MM.1S (cell line): Measurements from ENCODE around the gene CREB5.

Experiments used
- DNase-seq: peaks from one replicate; pipeline ENCODE4 v3.0.0-alpha.2; 2015
- H2AFZ ChIP-seq: fragments of 300-600 bp; sonication (generic); 2 replicates; pipeline ENCODE4 v1.6.0; 2016; ENCODE audit warnings: antibody characterized with exemption, low read length
- H3F3A ChIP-seq: fragments of 300-600 bp; sonication (generic); 2 replicates; pipeline ENCODE4 v1.6.1; 2016; ENCODE audit warnings: mild to moderate bottlenecking, antibody characterized with exemption, low read length, moderate library complexity, mixed read lengths; ENCODE audit not compliant: insufficient read depth
- H3K27ac ChIP-seq: fragments of 300-600 bp; sonication (generic); 2 replicates; pipeline ENCODE4 v1.5.1; 2016; ENCODE audit warnings: mild to moderate bottlenecking, low read length
- H3K27me3 ChIP-seq: fragments of 300-600 bp; sonication (generic); replicated peaks from 2 replicates; pipeline ENCODE4 v1.6.0; 2016; ENCODE audit warnings: low read length; ENCODE audit not compliant: insufficient read depth
- H3K36me3 ChIP-seq: fragments of 300-600 bp; sonication (generic); replicated peaks from 2 replicates; pipeline ENCODE4 v1.6.1; 2016; ENCODE audit warnings: mild to moderate bottlenecking, low read length, mixed read lengths; ENCODE audit not compliant: insufficient read depth
- H3K4me1 ChIP-seq: fragments of 300-600 bp; sonication (generic); 2 replicates; pipeline ENCODE4 v1.6.1; 2016; ENCODE audit warnings: low read length, mixed read lengths
- H3K4me2 ChIP-seq: fragments of 300-600 bp; sonication (generic); 2 replicates; pipeline ENCODE4 v1.6.0; 2016; ENCODE audit warnings: low read depth, low read length
- H3K4me3 ChIP-seq: fragments of 300-600 bp; sonication (generic); 2 replicates; pipeline ENCODE4 v1.5.1; 2016; ENCODE audit warnings: low read length, mixed read lengths
- H3K79me2 ChIP-seq: fragments of 300-600 bp; sonication (generic); 2 replicates; pipeline ENCODE4 v1.6.1; 2016; ENCODE audit warnings: mixed run types, low read length, mixed read lengths
- H3K9ac ChIP-seq: fragments of 300-600 bp; sonication (generic); 2 replicates; pipeline ENCODE4 v1.6.1; 2016; ENCODE audit warnings: low read length, mixed read lengths
- H3K9me2 ChIP-seq: fragments of 300-600 bp; sonication (generic); replicated peaks from 2 replicates; pipeline ENCODE4 v1.6.1; 2016; ENCODE audit warnings: mild to moderate bottlenecking, low read length, mixed read lengths; ENCODE audit not compliant: insufficient read depth
- H3K9me3 ChIP-seq: fragments of 300-600 bp; sonication (generic); replicated peaks from 2 replicates; pipeline ENCODE4 v1.6.1; 2016; ENCODE audit warnings: mild to moderate bottlenecking, low read length, mixed read lengths; ENCODE audit not compliant: insufficient read depth
- H4K20me1 ChIP-seq: fragments of 300-600 bp; sonication (generic); 2 replicates; pipeline ENCODE4 v1.6.1; 2016; ENCODE audit warnings: mild to moderate bottlenecking, low read length, moderate library complexity, mixed read lengths; ENCODE audit not compliant: insufficient read depth
- EZH2 ChIP-seq: fragments of 300-600 bp; sonication (generic); optimal IDR thresholded peaks from 2 replicates; pipeline ENCODE3; 2017; ENCODE audit warnings: low read depth, mild to moderate bottlenecking, antibody characterized with exemption, low read length, mixed read lengths
- EZH2phosphoT487 ChIP-seq: fragments of 300-600 bp; sonication (generic); IDR thresholded peaks from 2 replicates; pipeline ENCODE4 v1.6.1; 2018; ENCODE audit warnings: antibody characterized with exemption, low read length
- TF ChIP-seq, protein P1 (sequence below): fragments of 300-600 bp; sonication (generic); IDR thresholded peaks from 2 replicates; pipeline ENCODE4 v1.5.1; 2016; ENCODE audit warnings: antibody characterized with exemption, low read length, mixed read lengths

The CREB5 gene

DNA sequence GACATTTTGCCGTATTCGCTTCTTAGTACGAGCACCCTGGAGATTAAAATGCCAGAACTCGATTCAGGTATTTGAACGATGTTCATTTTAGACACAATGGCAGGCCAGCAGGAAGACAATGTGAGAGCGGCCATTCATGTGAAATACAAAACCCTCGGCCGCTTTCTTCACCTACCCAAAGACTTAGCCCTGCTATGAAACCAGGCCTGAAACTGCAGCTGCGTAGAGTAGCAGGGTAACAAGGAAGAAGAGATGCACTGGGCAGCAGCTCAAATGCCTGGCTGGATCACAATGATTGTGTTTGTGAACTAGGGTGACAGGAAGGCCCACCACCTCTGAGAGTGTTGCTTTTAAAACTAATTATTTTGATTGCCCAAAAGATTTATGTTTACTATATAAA lies 311.0 kb downstream of the CREB5 start:
- Histone ChIP-seq H3K36me3 (no peaks in the 10 kb centered on the region), H4K20me1 (no peaks in the 10 kb centered on the region), H2AFZ (no peak overlapping the region), H3K9me2 (no peaks in the 10 kb centered on the region), H3K4me1 (0 out of 2 replicates have a peak, but pooled peaks cover 6% of the 10 kb centered on the region), H3K4me3 (no peak overlapping the region), H3K27me3 (no peaks in the 10 kb centered on the region), H3K9me3 (no peaks in the 10 kb centered on the region), H3K27ac (no peak overlapping the region), H3K9ac (no peak overlapping the region), H3K4me2 (no peak overlapping the region), H3K79me2 (no peaks in the 10 kb centered on the region), H3F3A (no peaks in the 10 kb centered on the region)
- no peak for DNase-seq
- TF ChIP-seq EZH2 (no peak), EZH2phosphoT487 (no peak)
- TF ChIP-seq, protein P1, sequence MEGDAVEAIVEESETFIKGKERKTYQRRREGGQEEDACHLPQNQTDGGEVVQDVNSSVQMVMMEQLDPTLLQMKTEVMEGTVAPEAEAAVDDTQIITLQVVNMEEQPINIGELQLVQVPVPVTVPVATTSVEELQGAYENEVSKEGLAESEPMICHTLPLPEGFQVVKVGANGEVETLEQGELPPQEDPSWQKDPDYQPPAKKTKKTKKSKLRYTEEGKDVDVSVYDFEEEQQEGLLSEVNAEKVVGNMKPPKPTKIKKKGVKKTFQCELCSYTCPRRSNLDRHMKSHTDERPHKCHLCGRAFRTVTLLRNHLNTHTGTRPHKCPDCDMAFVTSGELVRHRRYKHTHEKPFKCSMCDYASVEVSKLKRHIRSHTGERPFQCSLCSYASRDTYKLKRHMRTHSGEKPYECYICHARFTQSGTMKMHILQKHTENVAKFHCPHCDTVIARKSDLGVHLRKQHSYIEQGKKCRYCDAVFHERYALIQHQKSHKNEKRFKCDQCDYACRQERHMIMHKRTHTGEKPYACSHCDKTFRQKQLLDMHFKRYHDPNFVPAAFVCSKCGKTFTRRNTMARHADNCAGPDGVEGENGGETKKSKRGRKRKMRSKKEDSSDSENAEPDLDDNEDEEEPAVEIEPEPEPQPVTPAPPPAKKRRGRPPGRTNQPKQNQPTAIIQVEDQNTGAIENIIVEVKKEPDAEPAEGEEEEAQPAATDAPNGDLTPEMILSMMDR: no peak

DNA sequence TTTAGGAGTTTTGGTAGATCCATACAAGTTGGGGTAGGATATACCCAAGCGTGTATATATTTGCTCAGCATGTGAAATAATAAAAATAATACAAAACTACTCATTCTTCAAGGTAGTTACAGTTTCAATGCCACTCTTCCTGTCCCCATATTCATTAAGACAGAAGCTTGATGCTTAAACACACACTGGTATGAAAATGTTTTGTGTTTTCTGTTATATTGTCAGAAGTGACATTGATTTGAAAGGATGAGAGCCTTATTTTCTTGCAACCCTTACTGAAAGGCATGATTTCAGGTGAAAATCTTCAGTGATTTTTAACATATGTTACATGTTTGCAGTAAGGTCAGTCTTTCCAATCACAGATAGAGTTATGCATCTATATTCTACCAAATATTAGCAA lies 312.2 kb downstream of the CREB5 start:
- Histone ChIP-seq H3K36me3 (no peaks in the 10 kb centered on the region), H3K4me1 (0 out of 2 replicates have a peak, but pooled peaks cover 6% of the 10 kb centered on the region), H3K27ac (no peak overlapping the region), H3K9ac (no peak overlapping the region), H3K4me3 (no peak overlapping the region), H3K4me2 (no peak overlapping the region), H4K20me1 (no peaks in the 10 kb centered on the region), H3K79me2 (no peaks in the 10 kb centered on the region), H3K27me3 (no peaks in the 10 kb centered on the region), H3K9me3 (no peaks in the 10 kb centered on the region), H3K9me2 (no peaks in the 10 kb centered on the region; the same call in 1 of the 2 replicates), H2AFZ (no peak overlapping the region), H3F3A (no peaks in the 10 kb centered on the region)
- no peak for TF ChIP-seq EZH2phosphoT487
- TF ChIP-seq EZH2: no peak
- TF ChIP-seq, protein P1: no peak
- no peak for DNase-seq

DNA sequence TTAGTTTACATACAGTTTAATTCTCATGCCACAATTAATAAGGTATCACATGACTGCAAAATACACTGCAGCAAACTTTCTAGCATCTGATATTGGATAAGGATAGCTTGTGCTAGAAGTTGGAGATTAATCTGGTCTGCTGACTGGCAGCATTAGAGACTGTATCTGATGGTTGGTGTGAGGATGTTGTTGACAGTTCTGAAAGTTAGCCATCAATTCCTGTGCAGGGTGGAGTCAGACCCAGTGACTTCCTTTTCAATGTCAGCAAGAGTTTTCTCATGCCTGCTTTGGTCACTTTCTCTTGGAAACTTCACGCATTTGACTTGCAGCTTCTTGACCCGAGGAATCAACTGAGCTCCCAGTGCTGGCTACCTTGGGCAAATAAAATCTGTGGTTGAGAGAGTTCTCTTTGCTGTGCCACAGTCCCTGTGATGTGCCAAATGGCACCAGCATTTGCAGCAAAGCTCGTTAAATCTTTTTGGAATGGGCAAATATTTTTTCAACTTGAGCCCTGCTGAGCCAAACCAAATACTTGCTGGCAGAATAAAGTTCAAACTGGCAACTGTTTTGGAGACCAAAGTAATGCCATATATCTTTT lies 312.8 kb downstream of the CREB5 start:
- H3K9ac ChIP-seq: no peak overlapping the region
- DNase-seq: peak; percentile 23
- H3F3A ChIP-seq: no peaks in the 10 kb centered on the region
- H4K20me1 ChIP-seq: no peaks in the 10 kb centered on the region
- TF ChIP-seq, protein P1: no peak
- TF ChIP-seq EZH2 (no peak), EZH2phosphoT487 (no peak)
- H3K9me3 ChIP-seq: no peaks in the 10 kb centered on the region
- H3K9me2 ChIP-seq: no peaks in the 10 kb centered on the region; the same call in 1 of the 2 replicates
- no peaks in the 10 kb centered on the region for H3K36me3 ChIP-seq
- no peaks in the 10 kb centered on the region for H3K79me2 ChIP-seq
- H3K27ac ChIP-seq: no peak overlapping the region
- no peaks in the 10 kb centered on the region for H3K27me3 ChIP-seq
- H2AFZ ChIP-seq: no peak overlapping the region
- 0 out of 2 replicates have a peak, but pooled peaks cover 6% of the 10 kb centered on the region for H3K4me1 ChIP-seq
- no peak overlapping the region for H3K4me3 ChIP-seq
- H3K4me2 ChIP-seq: no peak overlapping the region
